ENCODE measurements around the gene GPC4. TPM values are rescaled to one million over a fixed set of nuclear protein-coding genes. Genes with fewer than 3 reads are reported as not detected.

The GPC4 gene
- polyA plus RNA-seq, 2 of the 4 experiments (the other 2 are of a cell fraction) = 0.01 to 0.03 TPM

GRCh38 chrX:133305348-133305747 is 109.9 kb downstream of the GPC4 start (continued):
- TF ChIP-seq HMGXB4 (CRISPR knock-in tag; IDR thresholded peaks at IDR 0.05; ENCODE audit: borderline replicate concordance) (no peak), ESRRA (IDR thresholded peaks at IDR 0.05; ENCODE audit: borderline replicate concordance, low read length) (no peak), POLR2AphosphoS2 (conservative IDR thresholded peaks at IDR 0.05; ENCODE audit: low read length) (no peak), CTCF (IDR thresholded peaks at IDR 0.05) (no peak), TFCP2L1 (CRISPR knock-in tag; IDR thresholded peaks at IDR 0.05) (no peak), SMC3 (IDR thresholded peaks at IDR 0.05) (no peak), KDM1A (IDR thresholded peaks at IDR 0.05; ENCODE audit: low read depth) (no peak)

GRCh38 chrX:133302775-133303445 is 112.4 kb downstream of the GPC4 start:
- FAIRE-seq (no peak), DNase-seq (ENCODE audit: low read depth in 1 of 2, low spot score in 1 of 2) (no peak), ATAC-seq (no peak)
- no peaks in the 10 kb centered on the region for H3K4me1 ChIP-seq
- WGBS (ENCODE audit: missing lambda C conversion rate) = 17% methylated on average over 10 of the region's 10 CpGs
- ChIA-PET POLR2A (no interaction called here), CTCF (no interaction called here)
- H3K9me3 ChIP-seq = no peaks in the 10 kb centered on the region
- TF ChIP-seq E2F6 (IDR thresholded peaks at IDR 0.05; ENCODE audit: borderline replicate concordance, low read depth) (no peak), CTCF (IDR thresholded peaks at IDR 0.05) (no peak), ZFP36 (IDR thresholded peaks at IDR 0.05; ENCODE audit: borderline replicate concordance, partially characterized antibody) (no peak), KDM5A (IDR thresholded peaks at IDR 0.05) (no peak)
- H3K4me3 ChIP-seq = no peak overlapping the region
- no peak overlapping the region for H3K4me2 ChIP-seq
- no peak overlapping the region for H3K27ac ChIP-seq

GRCh38 chrX:133300591-133300990 is 114.7 kb downstream of the GPC4 start:
- TF ChIP-seq CBX8 (IDR thresholded peaks at IDR 0.05) = no peak
- TF ChIP-seq SREBF2 (IDR thresholded peaks at IDR 0.05) = no peak
- no peak for TF ChIP-seq BCL3 (IDR thresholded peaks at IDR 0.05)
- no peak for TF ChIP-seq TP53 (CRISPR knock-in tag; IDR thresholded peaks at IDR 0.05)

More at GRCh38 chrX:133300591-133300990, 114.7 kb downstream of the GPC4 start:
- POLR2A ChIA-PET = no interaction called here
- H3K9me3 ChIP-seq = no peaks in the 10 kb centered on the region
- CTCF ChIA-PET = interaction anchor here (1.1 kb wide), 1 partner anchor 31 kb away, joined by 4 read pairs; no protein-coding TSS in a partner anchor
- no peak overlapping the region for H3K27ac ChIP-seq
- no peak overlapping the region for H3K4me2 ChIP-seq
- H3K4me1 ChIP-seq = no peaks in the 10 kb centered on the region
- FAIRE-seq (no peak), DNase-seq (ENCODE audit: low read depth in 1 of 2, low spot score in 1 of 2) (no peak), ATAC-seq (no peak)
- H3K4me3 ChIP-seq = no peak overlapping the region

Data from A549 (cell line).